ENCODE data around the gene CNPY4.

DNA sequence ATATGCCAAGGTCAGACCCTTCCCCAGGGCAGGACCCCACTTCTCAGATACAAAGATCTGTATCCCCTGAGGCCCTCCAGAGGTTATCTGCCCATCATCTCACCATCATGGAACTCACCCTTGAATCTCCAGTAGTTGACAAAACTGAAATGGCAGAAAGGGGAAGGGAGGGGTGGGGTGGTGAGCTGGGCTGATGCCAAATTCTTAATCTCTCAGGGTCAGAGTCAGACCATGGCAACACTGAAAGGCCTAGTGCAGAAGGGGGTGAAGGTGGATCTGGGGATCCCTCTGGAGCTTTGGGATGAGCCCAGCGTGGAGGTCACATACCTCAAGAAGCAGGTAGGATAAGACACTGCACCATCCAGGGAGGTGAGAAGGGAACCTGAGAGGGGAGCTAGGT, 3.1 kb downstream of the CNPY4 start:
- TF ChIP-seq EP300 (IDR thresholded peaks at IDR 0.05), result no peak
- TF ChIP-seq POLR2A (IDR thresholded peaks at IDR 0.05), result no peak
